GM18867 (cell line): ENCODE results near the gene SMIM14.
"Not testable (repeated sequence)": the region's sequence is repeated elsewhere in the genome, so short reads cannot be mapped to it uniquely, and the experiment has no call there.

ENCODE experiments used
- ATAC-seq: cut with Tn5 transposase; IDR thresholded peaks from one replicate; pipeline ENCODE4 v1.9.1; 2021; ENCODE audit warnings: mild to moderate bottlenecking, moderate library complexity; ENCODE audit not compliant: unreplicated experiment

The SMIM14 gene

DNA sequence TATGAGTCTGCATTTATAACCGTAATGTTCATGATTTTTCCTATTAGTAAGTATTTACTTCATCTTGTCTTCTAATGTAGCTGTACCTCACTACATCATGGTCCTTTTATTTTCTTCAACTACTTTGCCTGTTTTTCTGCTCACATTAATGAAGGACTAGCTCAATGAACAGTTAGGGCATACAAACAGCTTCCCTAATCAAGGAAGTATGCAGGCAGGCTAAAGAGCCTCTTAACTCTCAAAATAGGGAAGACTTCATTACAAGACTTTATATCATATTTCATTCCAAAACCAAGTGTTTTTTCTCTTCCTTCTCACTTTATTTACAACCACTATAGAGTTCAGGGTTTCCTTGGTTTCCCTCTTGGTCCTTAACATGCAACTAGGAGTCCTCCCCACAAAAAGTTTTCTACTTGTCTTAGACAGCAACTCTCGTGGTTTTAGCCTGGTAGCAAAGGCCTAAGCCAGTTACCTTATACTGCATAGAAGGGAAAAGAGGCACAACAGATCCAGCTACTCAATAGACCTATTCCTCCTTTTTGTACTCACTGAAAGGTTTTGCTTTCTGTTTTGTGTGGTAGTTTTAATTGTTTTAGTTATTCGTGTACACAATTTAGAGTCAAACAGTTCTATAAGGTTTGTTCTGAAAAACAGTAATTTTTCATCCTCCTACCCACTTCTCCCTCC lies 40.8 kb downstream of the SMIM14 start:
- no peak for ATAC-seq

DNA sequence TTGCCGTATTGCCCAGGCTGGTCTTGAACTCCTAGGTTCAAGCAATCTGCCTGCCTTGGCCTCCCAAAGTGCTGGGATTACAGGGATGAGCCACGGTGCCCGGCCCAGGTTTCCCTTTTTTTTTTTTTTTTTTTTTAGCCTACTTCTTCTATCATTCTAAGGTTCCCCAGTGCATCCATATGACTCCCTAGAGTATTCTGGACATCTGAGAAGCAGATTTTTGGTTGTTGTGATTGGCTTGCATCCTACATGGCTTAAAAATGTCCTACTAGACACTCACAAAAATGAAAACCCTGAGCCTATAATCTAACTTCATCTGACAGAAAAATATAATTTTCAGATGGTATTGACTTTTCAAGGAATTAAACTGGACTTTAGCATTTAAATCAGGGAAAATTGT lies 41.7 kb downstream of the SMIM14 start:
- ATAC-seq, result no peak

- no peak for ATAC-seq
Measured at GRCh38 chr4:39591290-39591689, 47.4 kb downstream of the SMIM14 start.

GRCh38 chr4:39587881-39588280 lies 50.8 kb downstream of the SMIM14 start:
- ATAC-seq, result no peak

GRCh38 chr4:39574946-39575345 lies 63.7 kb downstream of the SMIM14 start:
- no peak for ATAC-seq

- no peak for ATAC-seq
Measured at GRCh38 chr4:39571504-39571903, 67.2 kb downstream of the SMIM14 start.

DNA sequence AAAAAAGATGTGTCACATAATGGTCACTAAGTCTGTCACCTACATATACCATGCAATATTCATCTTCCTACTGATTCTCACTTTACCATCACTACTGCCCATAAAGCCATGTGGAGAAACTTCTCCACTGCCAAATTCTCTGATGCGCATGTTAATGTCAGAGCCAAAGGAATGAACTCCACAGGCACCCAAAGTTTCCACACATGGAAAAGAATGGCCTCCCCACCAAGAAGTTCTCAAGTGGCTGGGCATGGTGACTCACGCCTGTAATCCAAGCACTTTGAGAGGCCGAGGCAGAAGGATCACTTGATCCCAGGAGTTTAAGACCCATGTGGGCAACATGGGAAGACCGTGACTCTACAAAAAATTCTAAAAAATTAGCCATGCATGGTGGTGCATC lies 67.6 kb downstream of the SMIM14 start:
- ATAC-seq, result no peak

GRCh38 chr4:39569209-39569608 lies 69.5 kb downstream of the SMIM14 start:
- ATAC-seq, result no peak

DNA sequence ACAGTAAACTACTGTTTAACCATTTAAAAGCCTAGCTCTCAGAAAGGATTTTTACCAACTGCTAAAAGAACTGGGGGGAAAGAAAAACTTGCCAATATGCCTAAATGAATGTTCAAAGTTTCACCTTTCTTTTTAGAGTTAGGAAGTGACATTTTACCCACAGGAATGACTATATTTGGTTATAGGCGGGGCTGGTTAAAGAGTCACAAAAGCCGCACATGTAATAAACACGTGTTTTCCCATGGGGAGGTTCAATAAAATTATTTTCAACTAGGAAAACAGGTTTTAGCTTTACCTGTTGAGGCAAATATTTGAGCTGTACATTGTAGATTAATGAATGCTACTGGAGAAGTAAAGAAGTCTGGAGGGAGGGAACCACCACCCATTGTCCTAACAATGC lies 69.9 kb downstream of the SMIM14 start:
- no peak for ATAC-seq

DNA sequence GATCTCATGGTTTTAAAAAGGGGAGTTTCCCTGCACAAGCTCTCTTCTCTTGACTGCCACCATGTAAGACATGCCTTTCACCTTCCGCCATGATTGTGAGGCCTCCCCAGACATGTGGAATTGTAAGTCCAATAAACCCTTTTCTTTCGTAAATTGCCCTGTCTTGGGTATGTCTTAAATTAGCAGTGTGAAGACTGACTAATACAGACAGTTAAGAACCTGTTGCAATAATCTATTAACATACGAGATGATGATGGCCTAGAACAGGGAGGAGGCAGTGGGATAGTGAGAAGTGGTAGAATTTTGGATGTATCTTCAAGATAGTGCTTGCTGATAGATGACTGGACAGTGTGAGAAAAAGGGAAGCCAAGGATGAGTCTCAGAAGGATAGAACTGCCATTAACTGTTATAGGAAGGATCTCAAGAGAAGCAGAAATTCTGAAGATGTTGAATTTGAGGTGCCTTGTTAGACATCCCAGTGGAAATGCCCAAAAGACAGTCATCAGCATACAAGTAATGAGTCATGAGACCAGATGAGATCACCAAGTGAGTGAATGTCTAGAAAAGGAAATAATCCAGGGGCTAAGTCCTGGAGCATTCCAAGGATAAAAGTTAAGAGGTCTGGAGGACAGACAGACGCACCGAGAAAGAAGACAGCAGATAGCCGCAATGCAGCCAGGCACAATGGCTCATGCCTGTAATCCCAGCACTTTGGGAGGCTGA lies 72.6 kb downstream of the SMIM14 start:
- ATAC-seq, result no peak

GRCh38 chr4:39563346-39563847 lies 75.3 kb downstream of the SMIM14 start:
- ATAC-seq, result no peak

GRCh38 chr4:39562792-39563191 lies 75.9 kb downstream of the SMIM14 start:
- ATAC-seq, result no peak

GRCh38 chr4:39559626-39560025 lies 79.0 kb downstream of the SMIM14 start:
- ATAC-seq, result no peak

GRCh38 chr4:39555472-39555871 lies 83.2 kb downstream of the SMIM14 start:
- ATAC-seq, result no peak

DNA sequence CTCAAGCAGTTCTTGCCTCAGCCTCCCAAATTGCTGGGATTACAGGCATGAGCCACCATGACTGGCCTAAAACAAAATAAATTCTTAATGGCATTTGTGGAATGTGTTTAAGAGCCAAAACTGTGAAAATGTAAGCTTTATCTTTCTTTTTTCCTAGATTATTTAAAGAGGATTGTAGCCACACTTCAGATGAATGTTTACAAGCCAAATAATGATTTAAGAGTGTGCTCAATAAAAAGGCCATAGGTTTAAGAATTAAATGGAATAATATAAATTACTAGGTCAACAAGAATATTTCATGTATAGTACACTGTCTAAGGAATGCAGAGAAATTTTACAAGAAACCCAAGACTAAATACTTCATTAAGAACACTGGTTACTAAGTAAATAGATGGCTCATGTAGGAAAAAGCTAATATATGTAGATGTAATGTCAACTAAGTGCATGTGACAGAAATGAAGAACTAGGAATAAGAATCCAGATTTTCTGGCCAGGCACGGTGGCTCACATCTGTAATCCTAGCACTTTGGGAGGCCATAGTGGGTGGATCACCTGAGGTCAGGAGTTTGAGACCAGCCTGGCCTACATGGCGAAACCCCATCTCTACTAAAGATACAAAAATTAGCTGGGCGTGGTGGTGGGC lies 90.1 kb downstream of the SMIM14 start:
- no peak for ATAC-seq

GRCh38 chr4:39544580-39545315 lies 93.9 kb downstream of the SMIM14 start:
- ATAC-seq, result no peak

DNA sequence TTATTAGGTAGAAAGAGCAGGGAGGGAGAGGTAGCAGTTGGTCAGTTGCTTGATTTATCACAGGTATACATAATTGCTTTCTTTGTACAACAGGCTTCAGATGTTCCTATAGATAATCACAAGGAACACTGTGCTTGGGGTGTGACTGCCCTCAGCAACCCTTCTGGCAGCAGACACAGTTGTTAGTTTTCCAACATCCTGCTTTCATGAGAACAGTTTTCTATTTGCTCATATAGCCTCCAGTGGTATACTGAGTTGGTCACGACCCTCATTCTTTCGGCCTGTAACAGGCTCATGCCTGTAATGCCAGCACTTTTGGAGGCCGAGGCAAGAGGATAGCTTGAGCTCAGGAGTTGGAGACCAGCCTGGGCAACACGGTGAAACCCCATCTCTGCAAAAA lies 94.6 kb downstream of the SMIM14 start:
- not testable (repeated sequence) for ATAC-seq

DNA sequence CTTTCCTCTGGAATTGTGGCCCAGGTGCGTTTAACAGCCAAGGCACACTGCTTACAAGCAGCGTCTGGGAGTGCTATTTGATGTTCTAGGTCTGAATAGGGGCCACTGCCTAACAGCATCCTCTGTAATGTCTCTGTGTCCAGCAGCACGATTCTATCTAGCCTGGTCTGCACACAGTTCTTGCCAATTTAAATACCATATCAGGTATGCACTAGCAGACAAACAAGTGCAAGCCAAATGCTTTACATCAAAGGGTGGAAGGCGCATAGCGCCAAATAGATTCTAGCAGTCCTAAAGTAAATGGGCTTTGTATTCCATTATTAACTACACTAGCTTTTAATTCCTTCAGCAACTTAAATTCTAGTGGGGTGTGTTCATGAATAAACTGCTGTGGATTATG lies 95.6 kb downstream of the SMIM14 start:
- ATAC-seq, result no peak

GRCh38 chr4:39542611-39543012 lies 96.1 kb downstream of the SMIM14 start:
- no peak for ATAC-seq

DNA sequence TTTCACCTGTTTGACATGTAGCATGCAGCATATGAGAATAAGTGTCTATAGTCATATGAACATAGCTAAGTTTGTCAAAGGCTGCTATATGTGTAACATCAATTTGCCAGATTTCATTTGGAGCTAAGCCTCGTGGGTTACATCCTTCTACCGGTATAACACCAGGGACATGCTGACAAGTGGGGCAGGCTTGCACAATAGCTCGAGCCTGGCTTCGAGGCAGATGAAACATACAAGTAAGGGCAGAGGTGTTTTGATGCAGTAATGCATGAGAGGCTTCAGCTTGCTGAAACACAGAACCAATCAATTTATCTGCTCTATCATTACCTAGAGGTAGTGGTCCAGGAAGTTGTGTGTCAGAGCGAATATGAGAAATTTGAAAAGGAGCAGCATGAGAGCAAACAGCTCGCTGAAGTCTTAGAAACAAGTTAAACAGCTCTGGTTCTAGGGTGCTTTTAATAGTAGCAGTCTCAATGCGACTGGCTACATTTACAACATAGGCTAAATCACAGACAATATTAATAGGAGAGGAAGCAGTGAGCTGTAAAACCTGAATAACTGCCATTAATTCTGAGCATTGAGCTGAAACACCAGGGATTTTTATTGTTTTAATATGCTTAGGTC lies 96.6 kb downstream of the SMIM14 start:
- no peak for ATAC-seq

GRCh38 chr4:39539089-39539611 lies 99.5 kb downstream of the SMIM14 start:
- no peak for ATAC-seq
